ENCODE measurements around the gene LAMA4.

GRCh38 chr6:112275365-112275764 lies 21.0 kb upstream of the LAMA4 start:
- no peak for TF ChIP-seq PKNOX1 (IDR thresholded peaks at IDR 0.05)
- no peak for TF ChIP-seq BHLHE40 (IDR thresholded peaks at IDR 0.05; ENCODE audit: borderline replicate concordance)
- no peak for TF ChIP-seq ARNT (IDR thresholded peaks at IDR 0.05)
- no peak for TF ChIP-seq FOXK2 (IDR thresholded peaks at IDR 0.05)
- no peak for TF ChIP-seq ZNF384 (IDR thresholded peaks at IDR 0.05)
- TF ChIP-seq NFRKB (IDR thresholded peaks at IDR 0.05) = no peak
- TF ChIP-seq LEF1 (IDR thresholded peaks at IDR 0.05; ENCODE audit: borderline replicate concordance) = no peak
- no peak for TF ChIP-seq FOXM1 (IDR thresholded peaks at IDR 0.05; ENCODE audit: borderline replicate concordance)
- TF ChIP-seq SUZ12 (IDR thresholded peaks at IDR 0.05) = no peak
- TF ChIP-seq TARDBP (IDR thresholded peaks at IDR 0.05) = no peak
- no peak for TF ChIP-seq SP1 (IDR thresholded peaks at IDR 0.05)

Data from HEK293T (cell line).